ENCODE results near the gene PAN3. TPM values are rescaled to one million over a fixed set of nuclear protein-coding genes. Genes with fewer than 3 reads are reported as not detected.

The PAN3 gene
- total and polyA plus RNA-seq, 4 donors: 10.3 to 65.4 (median 23.5) TPM

DNA sequence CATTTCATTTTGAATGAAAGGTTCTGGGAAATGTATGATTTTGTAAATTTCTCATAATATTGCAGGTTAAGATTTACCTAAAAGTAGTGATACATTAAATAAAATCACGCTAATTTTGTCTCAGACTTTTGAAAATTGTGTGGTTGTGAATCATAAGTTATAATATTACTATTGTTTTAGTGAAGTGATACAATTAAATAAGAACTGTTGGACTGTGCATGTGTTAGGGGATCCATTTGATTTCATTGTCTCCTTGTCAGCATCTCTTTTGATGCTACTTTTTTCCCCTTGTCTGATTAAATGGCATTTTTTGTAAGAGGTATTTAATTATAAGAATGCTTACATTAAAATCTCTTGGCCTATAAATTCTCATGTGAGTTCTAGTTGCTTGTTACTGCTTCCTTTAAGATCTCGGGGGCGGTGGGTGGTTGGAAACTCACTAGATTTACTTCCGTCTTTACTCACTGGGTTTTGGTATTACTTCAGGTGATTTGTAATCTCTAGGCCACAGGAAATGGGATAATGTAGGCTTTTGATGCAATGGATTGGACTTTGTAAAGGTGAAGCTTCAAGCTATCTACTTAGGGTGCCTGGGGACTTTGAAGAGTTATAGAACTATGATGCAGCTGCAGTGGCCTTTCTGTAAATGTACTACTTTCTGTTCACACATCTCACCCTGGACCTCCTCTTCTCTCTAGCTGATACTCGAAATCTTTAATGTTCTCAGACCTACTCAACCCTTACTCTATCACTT, 66.5 kb downstream of the PAN3 start:
- no peaks in the 10 kb centered on the region for H3K27me3 ChIP-seq (ENCODE audit: control insufficient read depth in 3 of 3, insufficient read depth in 3 of 3, low read length in 2 of 3)
- TF ChIP-seq, protein P1, sequence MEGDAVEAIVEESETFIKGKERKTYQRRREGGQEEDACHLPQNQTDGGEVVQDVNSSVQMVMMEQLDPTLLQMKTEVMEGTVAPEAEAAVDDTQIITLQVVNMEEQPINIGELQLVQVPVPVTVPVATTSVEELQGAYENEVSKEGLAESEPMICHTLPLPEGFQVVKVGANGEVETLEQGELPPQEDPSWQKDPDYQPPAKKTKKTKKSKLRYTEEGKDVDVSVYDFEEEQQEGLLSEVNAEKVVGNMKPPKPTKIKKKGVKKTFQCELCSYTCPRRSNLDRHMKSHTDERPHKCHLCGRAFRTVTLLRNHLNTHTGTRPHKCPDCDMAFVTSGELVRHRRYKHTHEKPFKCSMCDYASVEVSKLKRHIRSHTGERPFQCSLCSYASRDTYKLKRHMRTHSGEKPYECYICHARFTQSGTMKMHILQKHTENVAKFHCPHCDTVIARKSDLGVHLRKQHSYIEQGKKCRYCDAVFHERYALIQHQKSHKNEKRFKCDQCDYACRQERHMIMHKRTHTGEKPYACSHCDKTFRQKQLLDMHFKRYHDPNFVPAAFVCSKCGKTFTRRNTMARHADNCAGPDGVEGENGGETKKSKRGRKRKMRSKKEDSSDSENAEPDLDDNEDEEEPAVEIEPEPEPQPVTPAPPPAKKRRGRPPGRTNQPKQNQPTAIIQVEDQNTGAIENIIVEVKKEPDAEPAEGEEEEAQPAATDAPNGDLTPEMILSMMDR (IDR thresholded peaks at IDR 0.05; ENCODE audit: control extremely low read depth, extremely low read depth): no peak
- no peaks in the 10 kb centered on the region for H3K4me1 ChIP-seq (ENCODE audit: control insufficient read depth in 5 of 5, insufficient read depth in 5 of 5, low read length in 5 of 5)
- no peak overlapping the region for H3K9ac ChIP-seq (ENCODE audit: insufficient read depth in 1 of 2, low read length in 2 of 2)
- no peak overlapping the region for H3K4me3 ChIP-seq
- ATAC-seq (ENCODE audit: insufficient read depth, low FRiP score): no peak
- no peaks in the 10 kb centered on the region for H3K9me3 ChIP-seq (ENCODE audit: control insufficient read depth in 4 of 4, insufficient read depth in 3 of 4, low read length in 3 of 4)
- H3K27ac ChIP-seq (ENCODE audit: low read depth in 1 of 2, low read length in 1 of 2): no peak overlapping the region
- DNase-seq: no peak
- peaks cover 2 to 7% (median 3%) of the 10 kb centered on the region in 4 donors for H3K36me3 ChIP-seq (ENCODE audit: control insufficient read depth in 4 of 4, insufficient read depth in 4 of 4, low read length in 4 of 4)
- 65 to 89% methylated on average over 5 of the region's 5 CpGs for WGBS, 2 donors

DNA sequence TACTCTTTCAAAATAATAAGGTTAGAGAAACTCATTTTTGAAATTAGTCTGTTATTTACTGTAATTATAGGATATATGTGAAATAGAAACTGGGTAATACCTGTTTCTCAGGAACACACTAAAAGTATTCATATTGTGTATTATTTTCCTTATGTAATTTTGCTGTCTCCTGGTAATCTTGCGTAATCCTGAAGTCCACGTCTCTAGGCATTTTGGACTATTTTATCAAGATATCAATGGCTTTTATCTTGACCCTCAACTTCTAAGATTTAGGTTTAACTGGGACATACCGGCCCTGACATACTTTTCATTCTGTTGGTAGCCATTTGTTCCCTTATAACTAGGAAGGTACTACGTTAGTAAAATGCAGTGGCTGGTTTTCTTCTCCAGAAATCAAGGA, 80.3 kb downstream of the PAN3 start:
- DNase-seq (no peak), ATAC-seq (ENCODE audit: insufficient read depth, low FRiP score) (no peak)
- H3K9me3 ChIP-seq (ENCODE audit: control insufficient read depth in 4 of 4, insufficient read depth in 3 of 4, low read length in 3 of 4): no peaks in the 10 kb centered on the region
- H3K27ac ChIP-seq (ENCODE audit: low read depth in 1 of 2, low read length in 1 of 2): no peak overlapping the region
- no peak overlapping the region for H3K9ac ChIP-seq (ENCODE audit: insufficient read depth in 1 of 2, low read length in 2 of 2)
- no peaks in the 10 kb centered on the region for H3K4me1 ChIP-seq (ENCODE audit: control insufficient read depth in 5 of 5, insufficient read depth in 5 of 5, low read length in 5 of 5)
- TF ChIP-seq, protein P1 (IDR thresholded peaks at IDR 0.05; ENCODE audit: control extremely low read depth, extremely low read depth): no peak
- no peaks in the 10 kb centered on the region for H3K27me3 ChIP-seq (ENCODE audit: control insufficient read depth in 3 of 3, insufficient read depth in 3 of 3, low read length in 2 of 3)
- 77 to 86% methylated on average over 4 of the region's 4 CpGs for WGBS, 2 donors
- H3K36me3 ChIP-seq (ENCODE audit: control insufficient read depth in 4 of 4, insufficient read depth in 4 of 4, low read length in 4 of 4): peaks cover 0 to 4% (median under 1%) of the 10 kb centered on the region in 4 donors
- H3K4me3 ChIP-seq: no peak overlapping the region

DNA sequence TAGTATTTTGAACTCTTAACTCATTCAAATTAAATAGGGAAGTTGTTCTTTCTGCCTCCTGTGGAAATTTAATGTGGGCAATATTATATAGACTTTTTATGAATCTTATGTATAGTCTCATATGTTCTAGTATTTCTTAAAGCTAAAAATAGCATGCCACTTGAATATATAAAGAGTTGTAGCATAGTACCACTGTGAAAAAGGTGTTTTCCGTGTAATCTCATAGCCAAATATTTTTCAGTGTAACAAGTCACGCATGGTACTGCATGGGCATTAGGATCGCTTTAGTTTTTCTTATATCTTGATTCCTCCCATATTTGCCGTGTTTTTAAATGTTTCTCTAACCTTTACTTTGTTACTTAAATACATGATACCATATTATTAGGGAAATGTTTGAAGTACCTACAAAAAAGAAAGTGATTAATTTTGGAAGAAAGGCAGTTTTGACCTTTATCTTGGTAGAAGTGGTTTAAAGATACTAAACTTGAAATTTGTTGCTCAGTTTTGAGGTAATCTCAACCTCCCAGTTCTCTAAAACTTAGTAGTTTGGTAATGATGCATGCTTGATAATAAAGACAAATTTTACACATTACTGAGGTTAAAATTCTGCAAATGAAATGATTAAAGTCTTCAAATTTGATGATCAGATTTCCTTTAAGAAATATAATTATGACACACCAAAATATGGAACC, 81.2 kb downstream of the PAN3 start:
- Histone ChIP-seq H3K9me3 (ENCODE audit: control insufficient read depth in 4 of 4, insufficient read depth in 3 of 4, low read length in 3 of 4) (no peaks in the 10 kb centered on the region), H3K27ac (ENCODE audit: low read depth in 1 of 2, low read length in 1 of 2) (no peak overlapping the region), H3K4me3 (no peak overlapping the region), H3K9ac (ENCODE audit: insufficient read depth in 1 of 2, low read length in 2 of 2) (no peak overlapping the region), H3K36me3 (ENCODE audit: control insufficient read depth in 4 of 4, insufficient read depth in 4 of 4, low read length in 4 of 4) (peaks cover 0 to 4% (median under 1%) of the 10 kb centered on the region in 4 donors), H3K4me1 (ENCODE audit: control insufficient read depth in 5 of 5, insufficient read depth in 5 of 5, low read length in 5 of 5) (no peaks in the 10 kb centered on the region), H3K27me3 (ENCODE audit: control insufficient read depth in 3 of 3, insufficient read depth in 3 of 3, low read length in 2 of 3) (no peaks in the 10 kb centered on the region)
- ATAC-seq (ENCODE audit: insufficient read depth, low FRiP score): no peak
- TF ChIP-seq, protein P1 (IDR thresholded peaks at IDR 0.05; ENCODE audit: control extremely low read depth, extremely low read depth): no peak
- no peak for DNase-seq
- 97 to 98% methylated on average over 4 of the region's 4 CpGs for WGBS, 2 donors

All from lung (tissue), 12 donors.